ENCODE data around the gene TUT7.

TUT7 gene

GRCh38 chr9:86280580-86280979 is 73.6 kb downstream of the TUT7 start:
- H3K4me1 ChIP-seq (ENCODE audit: control insufficient read depth, insufficient read depth, low read length, unreplicated experiment) = peaks cover 15% of the 10 kb centered on the region
- H3K4me3 ChIP-seq (ENCODE audit: low read depth, low read length) = peak overlapping the region; percentile 95
- H3K27ac ChIP-seq (ENCODE audit: low read depth, low read length) = no peak overlapping the region
- H3K27me3 ChIP-seq (ENCODE audit: insufficient read depth, low read length) = no peaks in the 10 kb centered on the region
- no peak overlapping the region for H2AFZ ChIP-seq (ENCODE audit: low read length, unreplicated experiment)
- H3K36me3 ChIP-seq (ENCODE audit: insufficient read depth, low read length) = 0 out of 2 replicates have a peak, but pooled peaks cover 6% of the 10 kb centered on the region
- peaks cover 50% of the 10 kb centered on the region for H3K79me2 ChIP-seq (ENCODE audit: control insufficient read depth, insufficient read depth, low read length, unreplicated experiment)

- Histone ChIP-seq H3K36me3 (ENCODE audit: insufficient read depth, low read length) (0 out of 2 replicates have a peak, but pooled peaks cover 6% of the 10 kb centered on the region), H3K27ac (ENCODE audit: low read depth, low read length) (no peak overlapping the region), H3K27me3 (ENCODE audit: insufficient read depth, low read length) (no peaks in the 10 kb centered on the region), H3K4me3 (ENCODE audit: low read depth, low read length) (no peak overlapping the region), H3K4me1 (ENCODE audit: control insufficient read depth, insufficient read depth, low read length, unreplicated experiment) (peaks cover 15% of the 10 kb centered on the region), H3K79me2 (ENCODE audit: control insufficient read depth, insufficient read depth, low read length, unreplicated experiment) (peaks cover 56% of the 10 kb centered on the region), H2AFZ (ENCODE audit: low read length, unreplicated experiment) (no peak overlapping the region)
These were observed 74.4 kb downstream of the TUT7 start for GRCh38 chr9:86279839-86280238.

DNA sequence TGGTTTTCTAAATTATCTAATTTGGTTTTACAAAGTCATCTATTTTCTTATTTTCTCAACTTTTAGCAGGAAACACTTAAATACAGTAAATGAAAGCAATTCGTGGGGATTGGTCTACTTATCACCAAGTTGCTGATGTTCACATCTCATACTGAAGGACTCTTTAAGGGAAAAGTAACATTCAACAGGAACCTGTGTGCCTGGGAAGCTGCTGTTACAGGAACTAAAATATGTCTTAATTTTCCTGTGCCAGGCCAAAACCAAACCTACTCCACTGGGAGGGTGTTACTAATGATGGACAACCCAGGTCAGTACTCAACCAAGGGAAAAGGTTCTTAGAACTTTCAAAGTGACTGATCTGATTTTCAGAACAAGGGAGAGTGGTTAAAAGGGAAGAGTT is 77.1 kb downstream of the TUT7 start:
- Histone ChIP-seq H3K27me3 (ENCODE audit: insufficient read depth, low read length) (no peaks in the 10 kb centered on the region), H3K79me2 (ENCODE audit: control insufficient read depth, insufficient read depth, low read length, unreplicated experiment) (peaks cover 66% of the 10 kb centered on the region), H3K36me3 (ENCODE audit: insufficient read depth, low read length) (peaks cover 23% of the 10 kb centered on the region), H3K4me1 (ENCODE audit: control insufficient read depth, insufficient read depth, low read length, unreplicated experiment) (peaks cover 8% of the 10 kb centered on the region), H3K27ac (ENCODE audit: low read depth, low read length) (no peak overlapping the region), H2AFZ (ENCODE audit: low read length, unreplicated experiment) (no peak overlapping the region), H3K4me3 (ENCODE audit: low read depth, low read length) (no peak overlapping the region)

DNA sequence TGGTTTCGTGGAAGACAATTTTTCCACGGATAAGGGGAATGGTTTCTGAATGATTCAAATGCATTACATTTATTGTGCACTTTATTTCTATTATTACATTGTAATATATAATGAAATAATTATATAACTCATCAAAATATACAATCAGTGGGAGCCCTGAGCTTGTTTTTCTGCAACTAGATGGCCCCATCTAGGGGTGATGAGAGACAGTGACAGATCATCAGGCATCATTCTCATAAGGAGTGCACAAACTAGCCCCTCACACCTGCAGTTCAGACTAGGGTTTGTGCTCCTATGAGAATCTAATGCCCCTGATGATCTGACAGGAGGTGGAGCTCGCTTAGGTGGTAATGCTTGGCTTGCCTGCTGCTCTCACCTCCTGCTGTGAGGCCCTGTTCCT is 78.2 kb downstream of the TUT7 start:
- Histone ChIP-seq H3K79me2 (ENCODE audit: control insufficient read depth, insufficient read depth, low read length, unreplicated experiment) (peaks cover 66% of the 10 kb centered on the region), H3K27ac (ENCODE audit: low read depth, low read length) (no peak overlapping the region), H2AFZ (ENCODE audit: low read length, unreplicated experiment) (no peak overlapping the region), H3K36me3 (ENCODE audit: insufficient read depth, low read length) (peaks cover 35% of the 10 kb centered on the region), H3K4me3 (ENCODE audit: low read depth, low read length) (no peak overlapping the region), H3K4me1 (ENCODE audit: control insufficient read depth, insufficient read depth, low read length, unreplicated experiment) (peaks cover 5% of the 10 kb centered on the region), H3K27me3 (ENCODE audit: insufficient read depth, low read length) (no peaks in the 10 kb centered on the region)

GRCh38 chr9:86274821-86275643 is 79.2 kb downstream of the TUT7 start:
- Histone ChIP-seq H3K79me2 (ENCODE audit: control insufficient read depth, insufficient read depth, low read length, unreplicated experiment) (peaks cover 59% of the 10 kb centered on the region), H3K27me3 (ENCODE audit: insufficient read depth, low read length) (no peaks in the 10 kb centered on the region), H3K27ac (ENCODE audit: low read depth, low read length) (no peak overlapping the region), H3K36me3 (ENCODE audit: insufficient read depth, low read length) (peaks cover 35% of the 10 kb centered on the region), H2AFZ (ENCODE audit: low read length, unreplicated experiment) (no peak overlapping the region), H3K4me1 (ENCODE audit: control insufficient read depth, insufficient read depth, low read length, unreplicated experiment) (no peaks in the 10 kb centered on the region), H3K4me3 (ENCODE audit: low read depth, low read length) (no peak overlapping the region)

DNA sequence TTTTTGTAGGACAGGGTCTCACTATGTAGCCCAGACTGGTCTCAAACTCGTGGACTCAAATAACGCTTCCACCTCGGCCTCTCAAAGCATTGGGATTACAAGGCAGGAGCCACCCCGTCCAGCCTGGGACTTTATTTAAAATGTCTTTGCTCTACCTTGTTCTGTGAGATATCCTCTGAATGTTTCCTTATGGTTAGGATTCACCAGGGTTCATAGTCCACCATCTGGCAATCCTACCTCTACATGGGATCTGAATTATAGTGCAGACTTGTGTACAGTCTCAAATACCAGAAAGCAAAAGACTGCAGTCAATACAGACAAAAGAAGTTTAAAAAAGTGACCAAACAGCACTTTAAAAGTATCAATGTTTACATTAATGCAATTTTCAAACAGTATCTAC is 82.0 kb downstream of the TUT7 start:
- H3K79me2 ChIP-seq (ENCODE audit: control insufficient read depth, insufficient read depth, low read length, unreplicated experiment) = peaks cover 36% of the 10 kb centered on the region
- H2AFZ ChIP-seq (ENCODE audit: low read length, unreplicated experiment) = no peak overlapping the region
- H3K27ac ChIP-seq (ENCODE audit: low read depth, low read length) = no peak overlapping the region
- H3K27me3 ChIP-seq (ENCODE audit: insufficient read depth, low read length) = no peaks in the 10 kb centered on the region
- no peaks in the 10 kb centered on the region for H3K4me1 ChIP-seq (ENCODE audit: control insufficient read depth, insufficient read depth, low read length, unreplicated experiment)
- peaks cover 29% of the 10 kb centered on the region for H3K36me3 ChIP-seq (ENCODE audit: insufficient read depth, low read length)
- H3K4me3 ChIP-seq (ENCODE audit: low read depth, low read length) = no peak overlapping the region

DNA sequence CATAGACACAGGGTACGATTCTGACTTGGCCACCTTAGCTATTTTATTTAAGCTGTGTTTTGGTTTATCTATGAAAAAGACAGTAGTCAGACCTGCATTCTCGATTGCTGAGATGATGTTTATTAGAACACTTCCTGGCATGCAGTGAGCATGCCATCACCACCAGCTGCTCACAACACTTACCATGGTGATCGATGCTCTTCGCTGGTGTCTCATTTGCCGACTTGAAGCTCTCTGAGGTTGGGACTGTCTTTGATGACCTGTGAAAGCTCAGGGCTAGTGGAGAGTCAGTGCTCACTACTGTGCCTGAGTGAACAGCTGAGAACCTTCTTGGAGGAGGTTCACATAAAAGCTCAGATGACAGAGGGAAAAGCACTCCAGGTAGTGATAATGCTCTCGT is 90.3 kb downstream of the TUT7 start:
- Histone ChIP-seq H3K27me3 (ENCODE audit: insufficient read depth, low read length) (no peaks in the 10 kb centered on the region), H2AFZ (ENCODE audit: low read length, unreplicated experiment) (no peak overlapping the region), H3K27ac (ENCODE audit: low read depth, low read length) (no peak overlapping the region), H3K36me3 (ENCODE audit: insufficient read depth, low read length) (no peaks in the 10 kb centered on the region; the same call in 1 of the 2 replicates), H3K4me3 (ENCODE audit: low read depth, low read length) (no peak overlapping the region), H3K4me1 (ENCODE audit: control insufficient read depth, insufficient read depth, low read length, unreplicated experiment) (no peaks in the 10 kb centered on the region), H3K79me2 (ENCODE audit: control insufficient read depth, insufficient read depth, low read length, unreplicated experiment) (peaks cover 9% of the 10 kb centered on the region)

GRCh38 chr9:86262492-86262891 is 91.7 kb downstream of the TUT7 start:
- Histone ChIP-seq H2AFZ (ENCODE audit: low read length, unreplicated experiment) (no peak overlapping the region), H3K36me3 (ENCODE audit: insufficient read depth, low read length) (no peaks in the 10 kb centered on the region; the same call in 1 of the 2 replicates), H3K27me3 (ENCODE audit: insufficient read depth, low read length) (no peaks in the 10 kb centered on the region), H3K4me1 (ENCODE audit: control insufficient read depth, insufficient read depth, low read length, unreplicated experiment) (no peaks in the 10 kb centered on the region), H3K4me3 (ENCODE audit: low read depth, low read length) (no peak overlapping the region), H3K27ac (ENCODE audit: low read depth, low read length) (no peak overlapping the region), H3K79me2 (ENCODE audit: control insufficient read depth, insufficient read depth, low read length, unreplicated experiment) (peaks cover 6% of the 10 kb centered on the region)

DNA sequence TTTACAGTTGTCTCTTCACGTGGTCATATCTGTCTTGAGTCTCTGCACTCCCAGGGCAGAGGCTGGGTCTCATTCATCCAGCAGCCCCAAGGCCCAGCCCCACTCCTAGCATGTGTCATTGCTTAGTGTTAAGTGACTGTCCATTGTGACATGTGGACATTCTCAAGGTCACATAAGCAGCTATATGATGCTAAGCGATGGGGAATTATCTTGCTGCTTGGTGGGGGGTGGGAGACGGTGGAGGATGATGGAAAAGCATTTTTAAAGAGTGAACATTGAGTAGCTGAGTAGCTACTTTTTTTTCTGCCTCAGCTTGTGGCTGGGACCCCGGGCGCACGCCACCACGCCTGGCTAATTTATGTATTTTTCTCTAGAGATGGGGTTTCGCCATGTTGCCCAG is 94.7 kb downstream of the TUT7 start, which contains the start of gene C9orf153:
Gene C9orf153 (minus strand): TSS at position 101 of the 400 bp plus-strand sequence. CDS start 30,054 bp downstream, outside the sequence.
- no peaks in the 10 kb centered on the region for H3K4me1 ChIP-seq (ENCODE audit: control insufficient read depth, insufficient read depth, low read length, unreplicated experiment)
- no peak within 1 kb of the TSS for H2AFZ ChIP-seq (ENCODE audit: low read length, unreplicated experiment)
- no peaks in the 10 kb centered on the region; the same call in 1 of the 2 replicates for H3K36me3 ChIP-seq (ENCODE audit: insufficient read depth, low read length)
- H3K27me3 ChIP-seq (ENCODE audit: insufficient read depth, low read length) = no peaks in the 10 kb centered on the region
- H3K79me2 ChIP-seq (ENCODE audit: control insufficient read depth, insufficient read depth, low read length, unreplicated experiment) = no peaks in the 10 kb centered on the region
- H3K4me3 ChIP-seq (ENCODE audit: low read depth, low read length) = no peak within 1 kb of the TSS
- no peak within 1 kb of the TSS for H3K27ac ChIP-seq (ENCODE audit: low read depth, low read length)

- Histone ChIP-seq H3K27ac (ENCODE audit: low read depth, low read length) (no peak overlapping the region), H3K4me3 (ENCODE audit: low read depth, low read length) (no peak overlapping the region), H2AFZ (ENCODE audit: low read length, unreplicated experiment) (no peak overlapping the region), H3K4me1 (ENCODE audit: control insufficient read depth, insufficient read depth, low read length, unreplicated experiment) (no peaks in the 10 kb centered on the region), H3K27me3 (ENCODE audit: insufficient read depth, low read length) (no peaks in the 10 kb centered on the region), H3K36me3 (ENCODE audit: insufficient read depth, low read length) (no peaks in the 10 kb centered on the region), H3K79me2 (ENCODE audit: control insufficient read depth, insufficient read depth, low read length, unreplicated experiment) (no peaks in the 10 kb centered on the region)
These were observed 96.8 kb downstream of the TUT7 start for GRCh38 chr9:86257391-86257790.

DNA sequence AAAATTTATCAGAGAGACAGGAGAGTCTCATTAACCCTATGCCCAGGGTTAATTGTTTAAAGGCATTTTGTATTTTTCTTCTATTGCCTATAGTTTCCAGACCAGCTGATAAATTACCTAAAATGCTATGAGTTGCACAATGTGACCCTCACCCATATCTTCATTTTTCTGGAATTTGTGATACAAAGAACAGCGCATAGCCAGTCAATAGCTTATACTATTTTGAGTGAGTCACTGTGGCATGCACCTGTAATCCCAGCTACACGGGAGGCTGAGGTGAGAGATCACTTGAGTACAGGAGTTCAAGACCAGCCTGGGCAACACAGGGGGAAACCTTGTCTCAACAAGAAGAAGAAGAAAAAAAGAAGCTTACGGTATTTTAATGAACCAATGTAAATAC is 97.6 kb downstream of the TUT7 start:
- Histone ChIP-seq H3K27me3 (ENCODE audit: insufficient read depth, low read length) (no peaks in the 10 kb centered on the region), H3K4me3 (ENCODE audit: low read depth, low read length) (no peak overlapping the region), H3K27ac (ENCODE audit: low read depth, low read length) (no peak overlapping the region), H3K36me3 (ENCODE audit: insufficient read depth, low read length) (no peaks in the 10 kb centered on the region), H3K4me1 (ENCODE audit: control insufficient read depth, insufficient read depth, low read length, unreplicated experiment) (no peaks in the 10 kb centered on the region), H3K79me2 (ENCODE audit: control insufficient read depth, insufficient read depth, low read length, unreplicated experiment) (no peaks in the 10 kb centered on the region), H2AFZ (ENCODE audit: low read length, unreplicated experiment) (no peak overlapping the region)
